SU-DHL-6 (cell line): Measurements from ENCODE around the gene SLC7A11.

ENCODE experiments used
- H2AFZ ChIP-seq: fragments of 200-600 bp; sonication (generic); 2 replicates; pipeline ENCODE4 v1.6.1; 2014; ENCODE audit warnings: low read depth, mild to moderate bottlenecking, moderate library complexity, mixed read lengths, antibody characterized with exemption, low read length; ENCODE audit not compliant: severe bottlenecking
- H3F3A ChIP-seq: fragments of 200-600 bp; shearing (Covaris generic); 2 replicates; pipeline ENCODE4 v1.6.0; 2016; ENCODE audit warnings: antibody characterized with exemption, mild to moderate bottlenecking; ENCODE audit not compliant: insufficient read depth
- H3K27ac ChIP-seq: fragments of 200-600 bp; sonication (generic); 2 replicates; pipeline ENCODE4 v1.5.1; 2016; ENCODE audit warnings: low read depth, mild to moderate bottlenecking, low read length, moderate library complexity, mixed read lengths
- H3K27me3 ChIP-seq: fragments of 200-600 bp; sonication (generic), shearing (Covaris generic); 2 replicates; pipeline ENCODE4 v1.6.0; 2014; ENCODE audit warnings: mild to moderate bottlenecking, low read length
- H3K36me3 ChIP-seq: fragments of 200-600 bp; sonication (generic); 2 replicates; pipeline ENCODE4 v1.6.1; 2014; ENCODE audit warnings: mild to moderate bottlenecking, low read length, mixed read lengths
- H3K4me2 ChIP-seq: fragments of 300-600, 200-600 bp; shearing (Covaris generic), sonication (generic); 2 replicates; pipeline ENCODE4 v1.6.0; 2014; ENCODE audit warnings: low read length, low read depth, mild to moderate bottlenecking; ENCODE audit not compliant: poor library complexity, severe bottlenecking
- H3K4me3 ChIP-seq: fragments of 200-600 bp; sonication (generic); 2 replicates; pipeline ENCODE4 v1.5.1; 2014; ENCODE audit warnings: antibody characterized with exemption, low read length, mild to moderate bottlenecking, mixed read lengths; ENCODE audit not compliant: insufficient read depth, poor library complexity, severe bottlenecking
- H3K79me2 ChIP-seq: fragments of 200-600 bp; sonication (generic); 2 replicates; pipeline ENCODE4 v1.6.1; 2014; ENCODE audit warnings: mild to moderate bottlenecking, low read length, moderate library complexity; ENCODE audit not compliant: insufficient read depth
- H3K9ac ChIP-seq: fragments of 200-600 bp; sonication (generic); 2 replicates; pipeline ENCODE4 v1.7.0; 2014; ENCODE audit warnings: mild to moderate bottlenecking, low read length
- H3K9me2 ChIP-seq: fragments of 200-600 bp; sonication (generic); replicated peaks from 2 replicates; pipeline ENCODE4 v1.6.1; 2014; ENCODE audit warnings: low read length; ENCODE audit not compliant: insufficient read depth
- H3K9me3 ChIP-seq: fragments of 200-600 bp; sonication (generic); 2 replicates; pipeline ENCODE4 v1.6.1; 2014; ENCODE audit warnings: low read length, mixed read lengths; ENCODE audit not compliant: insufficient read depth
- H4K20me1 ChIP-seq: fragments of 200-600 bp; sonication (generic); 2 replicates; pipeline ENCODE4 v1.6.1; 2014; ENCODE audit warnings: low read depth, mild to moderate bottlenecking, antibody characterized with exemption, low read length, moderate library complexity, mixed read lengths
- EZH2phosphoT487 ChIP-seq: fragments of 200-600 bp; sonication (generic), shearing (Covaris generic); conservative IDR thresholded peaks from 2 replicates; pipeline ENCODE4 v1.6.1; 2018; ENCODE audit warnings: mild to moderate bottlenecking, antibody characterized with exemption, low read length, moderate library complexity, mixed read lengths
- TF ChIP-seq, protein P1 (sequence below): fragments of 200-600 bp; sonication (generic); IDR thresholded peaks from one replicate; pipeline ENCODE4 v1.5.1; 2017; ENCODE audit warnings: antibody characterized with exemption, mild to moderate bottlenecking, low read length, moderate library complexity; ENCODE audit not compliant: insufficient read depth, poor library complexity, severe bottlenecking

The SLC7A11 gene

DNA sequence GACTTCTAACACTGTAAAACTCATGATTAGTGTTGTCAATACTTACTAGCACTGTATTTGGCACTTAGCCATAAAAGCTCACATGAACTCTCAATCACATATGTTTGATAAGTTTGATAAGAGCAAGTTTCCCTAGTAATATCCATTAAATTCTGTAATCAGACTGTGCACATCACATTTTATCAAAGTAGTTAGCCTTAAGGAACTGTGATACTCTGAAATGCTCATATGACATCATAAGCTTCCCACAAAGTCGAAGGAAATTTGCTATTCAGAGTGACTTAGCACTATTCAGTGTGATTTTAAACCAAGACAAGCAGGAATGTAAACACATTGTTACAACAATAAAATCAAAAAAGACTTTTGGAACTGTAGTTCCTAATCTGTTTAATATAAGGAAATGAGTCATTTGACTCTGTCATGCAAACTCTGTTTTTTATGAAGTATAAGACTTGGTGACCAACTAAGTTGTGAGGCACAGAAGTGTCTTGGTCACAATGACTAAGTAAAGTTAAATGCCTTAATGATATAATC is 6.7 kb downstream of the SLC7A11 start:
- H3K27me3 ChIP-seq, result no peaks in the 10 kb centered on the region
- no peak overlapping the region for H3K9ac ChIP-seq
- H3K4me2 ChIP-seq, result no peak overlapping the region
- H4K20me1 ChIP-seq, result no peaks in the 10 kb centered on the region
- H3K36me3 ChIP-seq, result no peaks in the 10 kb centered on the region
- H2AFZ ChIP-seq, result no peak overlapping the region
- no peaks in the 10 kb centered on the region for H3F3A ChIP-seq
- no peak overlapping the region for H3K27ac ChIP-seq
- H3K79me2 ChIP-seq, result peaks cover 15% of the 10 kb centered on the region; the same call in 1 of the 2 replicates
- no peaks in the 10 kb centered on the region for H3K9me2 ChIP-seq
- TF ChIP-seq EZH2phosphoT487, result no peak
- TF ChIP-seq, protein P1, sequence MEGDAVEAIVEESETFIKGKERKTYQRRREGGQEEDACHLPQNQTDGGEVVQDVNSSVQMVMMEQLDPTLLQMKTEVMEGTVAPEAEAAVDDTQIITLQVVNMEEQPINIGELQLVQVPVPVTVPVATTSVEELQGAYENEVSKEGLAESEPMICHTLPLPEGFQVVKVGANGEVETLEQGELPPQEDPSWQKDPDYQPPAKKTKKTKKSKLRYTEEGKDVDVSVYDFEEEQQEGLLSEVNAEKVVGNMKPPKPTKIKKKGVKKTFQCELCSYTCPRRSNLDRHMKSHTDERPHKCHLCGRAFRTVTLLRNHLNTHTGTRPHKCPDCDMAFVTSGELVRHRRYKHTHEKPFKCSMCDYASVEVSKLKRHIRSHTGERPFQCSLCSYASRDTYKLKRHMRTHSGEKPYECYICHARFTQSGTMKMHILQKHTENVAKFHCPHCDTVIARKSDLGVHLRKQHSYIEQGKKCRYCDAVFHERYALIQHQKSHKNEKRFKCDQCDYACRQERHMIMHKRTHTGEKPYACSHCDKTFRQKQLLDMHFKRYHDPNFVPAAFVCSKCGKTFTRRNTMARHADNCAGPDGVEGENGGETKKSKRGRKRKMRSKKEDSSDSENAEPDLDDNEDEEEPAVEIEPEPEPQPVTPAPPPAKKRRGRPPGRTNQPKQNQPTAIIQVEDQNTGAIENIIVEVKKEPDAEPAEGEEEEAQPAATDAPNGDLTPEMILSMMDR, result no peak
- no peaks in the 10 kb centered on the region for H3K9me3 ChIP-seq
- no peak overlapping the region for H3K4me3 ChIP-seq

DNA sequence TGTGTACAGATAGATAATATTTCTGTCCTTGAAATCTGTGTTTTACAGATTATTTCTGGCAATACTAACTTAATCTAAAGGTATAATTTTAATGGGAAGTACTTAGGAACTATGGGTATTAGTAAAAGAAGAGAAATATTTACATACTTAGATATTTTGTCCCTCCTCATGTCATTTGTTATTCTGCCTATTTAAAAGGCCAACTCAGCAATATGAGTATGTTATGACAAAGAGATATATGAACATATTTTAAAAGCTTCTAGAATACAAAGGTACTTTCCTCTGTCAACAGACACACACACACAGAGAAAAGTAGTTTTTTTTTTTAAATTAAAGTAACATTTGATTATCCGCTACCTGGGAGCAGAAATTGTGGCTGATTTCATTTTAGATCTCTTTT is 7.9 kb downstream of the SLC7A11 start:
- Histone ChIP-seq H3K36me3 (no peaks in the 10 kb centered on the region), H3K27ac (no peak overlapping the region)

DNA sequence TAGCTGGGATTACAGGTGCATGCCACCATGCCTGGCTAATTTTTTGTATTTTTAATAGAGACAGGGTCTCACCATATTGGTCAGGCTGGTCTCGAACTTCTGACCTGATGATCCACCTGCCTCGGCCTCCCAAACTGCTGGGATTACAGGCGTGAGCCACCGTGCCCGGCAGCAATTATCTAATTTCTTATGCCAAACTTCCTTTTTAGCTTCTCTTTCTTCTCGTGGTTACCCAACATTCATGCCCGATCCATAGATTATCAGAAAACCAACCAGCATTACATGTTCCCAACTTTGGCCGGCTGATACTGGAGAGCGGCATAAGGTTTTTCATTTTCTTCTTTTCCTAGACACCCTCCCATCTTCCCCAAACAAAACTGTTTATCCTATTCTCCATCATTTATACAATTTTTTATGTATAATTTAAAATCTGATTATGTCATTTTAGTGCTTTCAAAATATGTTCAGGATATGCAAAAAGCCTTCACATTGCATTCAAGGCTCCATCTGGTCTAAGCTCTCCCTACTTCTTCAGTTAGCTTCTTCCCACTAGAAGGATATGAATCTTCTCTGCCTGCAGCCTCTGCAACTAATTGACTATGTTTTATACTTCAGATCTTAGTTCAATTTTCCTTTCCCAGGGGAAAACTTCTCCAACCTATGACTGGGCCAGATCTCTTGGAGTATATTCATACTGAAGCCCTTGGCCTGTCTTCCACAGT is 8.7 kb downstream of the SLC7A11 start:
- H3K27ac ChIP-seq, result no peak overlapping the region
- no peaks in the 10 kb centered on the region for H3K9me3 ChIP-seq
- H2AFZ ChIP-seq, result no peak overlapping the region
- no peaks in the 10 kb centered on the region for H4K20me1 ChIP-seq
- H3K79me2 ChIP-seq, result no peaks in the 10 kb centered on the region
- H3F3A ChIP-seq, result no peaks in the 10 kb centered on the region
- H3K9ac ChIP-seq, result no peak overlapping the region
- TF ChIP-seq, protein P1, result no peak
- no peak for TF ChIP-seq EZH2phosphoT487
- no peaks in the 10 kb centered on the region for H3K9me2 ChIP-seq
- no peaks in the 10 kb centered on the region for H3K36me3 ChIP-seq
- H3K27me3 ChIP-seq, result no peaks in the 10 kb centered on the region
- H3K4me3 ChIP-seq, result no peak overlapping the region
- H3K4me2 ChIP-seq, result no peak overlapping the region

More for the DNA sequence above, 7.9 kb downstream of the SLC7A11 start:
- H3K27me3 ChIP-seq, result no peaks in the 10 kb centered on the region
- H2AFZ ChIP-seq, result no peak overlapping the region
- no peak overlapping the region for H3K4me3 ChIP-seq
- no peak overlapping the region for H3K9ac ChIP-seq
- H3K79me2 ChIP-seq, result peaks cover 7% of the 10 kb centered on the region; the same call in 1 of the 2 replicates
- H4K20me1 ChIP-seq, result no peaks in the 10 kb centered on the region
- H3K4me2 ChIP-seq, result no peak overlapping the region
- H3K9me2 ChIP-seq, result no peaks in the 10 kb centered on the region
- no peaks in the 10 kb centered on the region for H3K9me3 ChIP-seq
- no peaks in the 10 kb centered on the region for H3F3A ChIP-seq
- no peak for TF ChIP-seq EZH2phosphoT487
- TF ChIP-seq, protein P1, result no peak
